H9 (cell line): ENCODE data around the gene SLC2A4RG. TPM values are rescaled to one million over a fixed set of nuclear protein-coding genes. Genes with fewer than 3 reads are reported as not detected.

Experiments used
- DNase-seq: peaks from one replicate; pipeline ENCODE4 v3.0.0-alpha.2; 2017
- H2AFZ ChIP-seq: one replicate; pipeline ENCODE4 v1.6.1; 2013; ENCODE audit warnings: mild to moderate bottlenecking, low read length, control low read depth, moderate library complexity
- H2AK5ac ChIP-seq: 2 replicates; pipeline ENCODE4 v1.6.1; 2013; ENCODE audit warnings: low read length, control low read depth, mixed read lengths; ENCODE audit not compliant: insufficient read length
- H2BK120ac ChIP-seq: one replicate; pipeline ENCODE4 v1.6.1; 2013; ENCODE audit warnings: low read depth, mild to moderate bottlenecking, low read length, control low read depth, inconsistent platforms; ENCODE audit not compliant: poor library complexity, severe bottlenecking
- H2BK12ac ChIP-seq: 2 replicates; pipeline ENCODE4 v1.6.1; 2013; ENCODE audit warnings: low read length, control low read depth, mixed read lengths, low read depth; ENCODE audit not compliant: insufficient read length
- H2BK15ac ChIP-seq: 2 replicates; pipeline ENCODE4 v1.6.1; 2013; ENCODE audit warnings: low read depth, low read length, control low read depth
- H2BK20ac ChIP-seq: one replicate; pipeline ENCODE4 v1.6.1; 2013; ENCODE audit warnings: low read depth, mild to moderate bottlenecking, low read length, control low read depth, inconsistent platforms; ENCODE audit not compliant: poor library complexity, severe bottlenecking
- H2BK5ac ChIP-seq: 2 replicates; pipeline ENCODE4 v1.6.1; 2013; ENCODE audit warnings: low read length, control low read depth, mixed read lengths; ENCODE audit not compliant: insufficient read length
- H3K14ac ChIP-seq: 2 replicates; pipeline ENCODE4 v1.6.1; 2013; ENCODE audit warnings: low read length, control low read depth; ENCODE audit not compliant: insufficient read depth
- H3K18ac ChIP-seq: 2 replicates; pipeline ENCODE4 v1.6.1; 2013; ENCODE audit warnings: low read depth, mild to moderate bottlenecking, mixed read lengths, low read length, control low read depth; ENCODE audit not compliant: insufficient read length
- H3K23ac ChIP-seq: 2 replicates; pipeline ENCODE4 v1.6.1; 2013; ENCODE audit warnings: low read length, control low read depth, mixed read lengths, low read depth; ENCODE audit not compliant: insufficient read length
- H3K23me2 ChIP-seq: 2 replicates; pipeline ENCODE4 v1.6.1; 2013; ENCODE audit warnings: low read depth, mild to moderate bottlenecking, mixed read lengths, low read length, control low read depth; ENCODE audit not compliant: insufficient read length, poor library complexity, severe bottlenecking
- H3K27ac ChIP-seq: 2 replicates; pipeline ENCODE4 v1.5.1; 2013; ENCODE audit warnings: low read length, control low read depth, mixed read lengths, low read depth; ENCODE audit not compliant: insufficient read length
- H3K27me3 ChIP-seq: 2 replicates; pipeline ENCODE4 v1.6.1; 2013; ENCODE audit warnings: low read length, control low read depth, inconsistent platforms; ENCODE audit not compliant: insufficient read depth
- H3K4ac ChIP-seq: 2 replicates; pipeline ENCODE4 v1.6.1; 2013; ENCODE audit warnings: low read depth, mild to moderate bottlenecking, control low read depth, inconsistent platforms, low read length, moderate library complexity
- H3K4me1 ChIP-seq: 2 replicates; pipeline ENCODE4 v1.6.1; 2013; ENCODE audit warnings: low read length, control low read depth, inconsistent platforms; ENCODE audit not compliant: insufficient read depth
- H3K4me2 ChIP-seq: 2 replicates; pipeline ENCODE4 v1.6.1; 2013; ENCODE audit warnings: low read length, control low read depth, mixed read lengths; ENCODE audit not compliant: insufficient read length, insufficient read depth
- H3K56ac ChIP-seq: 2 replicates; pipeline ENCODE4 v1.6.1; 2013; ENCODE audit warnings: low read depth, mild to moderate bottlenecking, mixed read lengths, low read length, control low read depth; ENCODE audit not compliant: insufficient read length
- H3K79me1 ChIP-seq: 2 replicates; pipeline ENCODE4 v1.6.1; 2013; ENCODE audit warnings: low read depth, mild to moderate bottlenecking, moderate library complexity, low read length, control low read depth, inconsistent platforms; ENCODE audit not compliant: insufficient read depth, poor library complexity, severe bottlenecking
- H3K79me2 ChIP-seq: 2 replicates; pipeline ENCODE4 v1.6.1; 2013; ENCODE audit warnings: low read length, control low read depth, inconsistent platforms; ENCODE audit not compliant: insufficient read depth
- H3K9ac ChIP-seq: 2 replicates; pipeline ENCODE4 v1.6.1; 2013; ENCODE audit warnings: low read length, control low read depth, mixed read lengths; ENCODE audit not compliant: insufficient read length; ENCODE audit errors: extremely low read depth
- H3K9me3 ChIP-seq: one replicate; pipeline ENCODE4 v1.6.1; 2013; ENCODE audit warnings: low read depth, low read length, inconsistent platforms; ENCODE audit not compliant: control insufficient read depth
- H3T11ph ChIP-seq: one replicate; pipeline ENCODE4 v1.6.1; 2013; ENCODE audit warnings: mild to moderate bottlenecking, low read length, control low read depth, inconsistent platforms
- H4K20me1 ChIP-seq: one replicate; pipeline ENCODE4 v1.6.1; 2013; ENCODE audit not compliant: control insufficient read depth, insufficient read length, insufficient read depth
- H4K5ac ChIP-seq: 2 replicates; pipeline ENCODE4 v1.6.1; 2013; ENCODE audit warnings: low read depth, mild to moderate bottlenecking, mixed read lengths, low read length, control low read depth; ENCODE audit not compliant: insufficient read length
- H4K8ac ChIP-seq: replicated peaks from 2 replicates; pipeline ENCODE4 v1.6.1; 2013; ENCODE audit warnings: low read length, control low read depth, mixed read lengths, low read depth; ENCODE audit not compliant: insufficient read length
- H4K91ac ChIP-seq: 2 replicates; pipeline ENCODE4 v1.6.1; 2013; ENCODE audit warnings: low read depth, mild to moderate bottlenecking, moderate library complexity, mixed read lengths, low read length, control low read depth; ENCODE audit not compliant: insufficient read length
- H3K27ac Mint-ChIP-seq, 3 experiments: 2 replicates in 2 of 3; 3 replicates in 1 of 3; pipeline ENCODE4 v1.8.0; 2020 to 2021; ENCODE audit warnings: mixed read lengths in 3 of 3, mild to moderate bottlenecking in 1 of 3, moderate library complexity in 1 of 3
- H3K27me3 Mint-ChIP-seq: 2 replicates; pipeline ENCODE4 v1.8.0; 2021; ENCODE audit warnings: low read depth, mild to moderate bottlenecking, moderate library complexity, mixed read lengths
- H3K36me3 Mint-ChIP-seq, 3 experiments: 2 replicates in 2 of 3; 3 replicates in 1 of 3; pipeline ENCODE4 v1.8.0; 2020 to 2021; ENCODE audit warnings: low read depth in 3 of 3, mixed read lengths in 3 of 3; ENCODE audit not compliant: insufficient read depth in 1 of 3
- H3K4me1 Mint-ChIP-seq, 2 experiments: 2 replicates each; pipeline ENCODE4 v1.8.0; 2020; ENCODE audit warnings: mixed read lengths in 2 of 2
- H3K4me3 Mint-ChIP-seq, 2 experiments: 2 replicates in 1 of 2; 3 replicates in 1 of 2; pipeline ENCODE4 v1.8.0; 2020 to 2021; ENCODE audit warnings: mild to moderate bottlenecking in 2 of 2, mixed read lengths in 2 of 2, moderate library complexity in 1 of 2
- H3K9me3 Mint-ChIP-seq, 2 experiments: 2 replicates in 1 of 2; 3 replicates in 1 of 2; pipeline ENCODE4 v1.8.0; 2020; ENCODE audit warnings: mild to moderate bottlenecking in 2 of 2, mixed read lengths in 2 of 2, moderate library complexity in 1 of 2
- CTCF ChIP-seq: fragments of 200-600 bp; sonication (generic); conservative IDR thresholded peaks from 3 replicates; pipeline ENCODE4 v1.8.0; 2021; ENCODE audit warnings: antibody characterized with exemption, mild to moderate bottlenecking
- WGBS: extraction: QIAGEN DNeasy Blood & Tissue Kit; methylation state at CpG from one replicate; pipeline ENCODE4 v1.1.7; 2013; ENCODE audit warnings: missing lambda C conversion rate, low lambda C conversion rate, mixed read lengths; ENCODE audit not compliant: insufficient read length; ENCODE audit errors: extremely low coverage; 5-methylcytosine and 5-hydroxymethylcytosine counted together
- total RNA-seq: library from RNA; stranded (reverse); gene quantifications from 2 replicates; pipeline ENCODE4 v1.2.1, GENCODE V29; 2021

SLC2A4RG gene
- total RNA-seq, 1 experiment from 2014 or later, result 43.9 TPM

GRCh38 chr20:63740070-63740626 lies 572 bp downstream of the SLC2A4RG start:
- no peaks in the 10 kb centered on the region for H3K4me1 ChIP-seq
- no peak overlapping the region for H3K27ac ChIP-seq
- H3K14ac ChIP-seq, result 0 out of 2 replicates have a peak overlapping the region, but pooled peaks have one; percentile 6
- no peaks in the 10 kb centered on the region for H3K79me1 ChIP-seq
- H4K5ac ChIP-seq, result no peak overlapping the region
- no peaks in the 10 kb centered on the region for H3K27me3 ChIP-seq
- H3K18ac ChIP-seq, result no peak overlapping the region
- no peak overlapping the region for H4K91ac ChIP-seq
- H2BK20ac ChIP-seq, result no peak overlapping the region
- H3K56ac ChIP-seq, result no peak overlapping the region
- no peak overlapping the region for H2AK5ac ChIP-seq
- no peak for TF ChIP-seq CTCF
- H4K8ac ChIP-seq, result no peak overlapping the region
- no peak overlapping the region for H2BK120ac ChIP-seq
- no CpG with 5 or more reads among the region's 80 CpGs for WGBS
- H3K9me3 ChIP-seq, result no peaks in the 10 kb centered on the region
- no peaks in the 10 kb centered on the region for H4K20me1 ChIP-seq
- Mint-ChIP-seq H3K4me3 (peak overlapping the region; percentile 65 to 76), H3K9me3 (no peaks in the 10 kb centered on the region), H3K36me3 (peaks cover 0 to 18% (median 14%) of the 10 kb centered on the region in 3 experiments; a peak in 5 of 7 replicates), H3K4me1 (peaks cover 0 to 2% of the 10 kb centered on the region in 2 experiments; a peak in 1 of 4 replicates), H3K27me3 (no peaks in the 10 kb centered on the region; the same call in 1 of the 2 replicates), H3K27ac (no peak overlapping the region)
- no peak overlapping the region for H2AFZ ChIP-seq
- H3K79me2 ChIP-seq, result no peaks in the 10 kb centered on the region
- no peak overlapping the region for H2BK12ac ChIP-seq
- no peak overlapping the region for H3K23ac ChIP-seq
- H3K23me2 ChIP-seq, result peaks cover 9% of the 10 kb centered on the region
- H3K4me2 ChIP-seq, result peak overlapping the region; percentile 56
- no peak overlapping the region for H2BK15ac ChIP-seq
- H3T11ph ChIP-seq, result no peak overlapping the region
- no peak overlapping the region for H2BK5ac ChIP-seq
- no peak overlapping the region for H3K4ac ChIP-seq
- peak; percentile 32 for DNase-seq
- no peak overlapping the region for H3K9ac ChIP-seq
